Measurements from ENCODE around the gene HIVEP2. TPM values are rescaled to one million over a fixed set of nuclear protein-coding genes. Genes with fewer than 3 reads are reported as not detected.

Gene HIVEP2
- total and polyA plus RNA-seq, 2 donors (not counting 3 experiments of a cell fraction or from before 2014, with no cell fraction given), result 1.3 to 4.7 TPM

DNA sequence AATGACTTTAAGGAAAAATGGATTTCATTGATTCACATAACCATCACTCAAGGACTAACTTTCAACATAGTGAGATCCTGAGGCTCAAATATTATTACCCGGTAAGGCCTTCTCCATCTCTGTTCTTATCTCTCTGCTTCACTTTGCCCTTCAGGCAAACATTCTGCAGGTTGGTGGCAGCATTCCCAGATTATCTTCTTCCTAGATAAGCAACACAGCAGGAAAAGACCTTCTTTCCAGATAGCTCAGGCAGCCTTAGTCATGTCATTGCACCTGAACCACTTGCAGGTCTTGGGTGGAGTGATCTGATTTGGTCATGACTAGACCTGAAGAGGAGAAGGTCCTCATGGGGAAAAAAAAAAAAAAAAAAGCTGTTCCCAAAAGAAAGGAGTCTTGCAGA is 5.3 kb upstream of the HIVEP2 start:
- POLR2A ChIA-PET, result no interaction called here
- intact Hi-C loops (cut with micrococcal nuclease), result no loop called here
- Histone ChIP-seq H3K4me3 (replicated peaks in 1 of 3; ENCODE audit: insufficient read depth in 1 of 3, low read depth in 1 of 3, low read length in 3 of 3) (no peak overlapping the region), H3K79me2 (ENCODE audit: control insufficient read depth, insufficient read depth, low read length) (no peaks in the 10 kb centered on the region), H3K9me1 (replicated peaks; ENCODE audit: control insufficient read depth, extremely low read depth, insufficient read depth, low read length) (no peaks in the 10 kb centered on the region), H2AFZ (ENCODE audit: low read depth, low read length) (no peak overlapping the region), H3K27me3 (ENCODE audit: control insufficient read depth in 2 of 2, insufficient read depth in 2 of 2, low read length in 2 of 2) (no peaks in the 10 kb centered on the region), H3K9ac (replicated peaks; ENCODE audit: extremely low read depth, insufficient read depth, low read length) (no peak overlapping the region), H3K9me3 (replicated peaks; ENCODE audit: control insufficient read depth, insufficient read depth, low read length) (no peaks in the 10 kb centered on the region), H3K4me2 (ENCODE audit: insufficient read depth, low read length) (no peak overlapping the region), H3K27ac (ENCODE audit: insufficient read depth, low read depth, low read length) (no peak overlapping the region), H3K4me1 (ENCODE audit: control insufficient read depth, extremely low read depth, insufficient read depth, low read length) (peaks cover 10% of the 10 kb centered on the region), H4K20me1 (replicated peaks; ENCODE audit: control insufficient read depth, extremely low read depth, insufficient read depth, low read length) (no peaks in the 10 kb centered on the region), H3K36me3 (ENCODE audit: control insufficient read depth in 2 of 2, extremely low read depth in 1 of 2, insufficient read depth in 2 of 2, low read length in 2 of 2) (no peaks in the 10 kb centered on the region)
- CTCF ChIA-PET, result no interaction called here
- no TSS peak for BruUV-seq (replicated peaks)
- dilution Hi-C loops (cut with MboI; ENCODE audit: extremely low pct_ligation_motif_present, low sequenced_read_pairs), result no loop called here
- DNase-seq (ENCODE audit: low read depth, low spot score) (no peak), FAIRE-seq (no peak)
- TF ChIP-seq POLR2AphosphoS5 (IDR thresholded peaks at IDR 0.05; ENCODE audit: insufficient read depth, low read depth, low read length) (no peak), GATA2 (IDR thresholded peaks at IDR 0.05; ENCODE audit: insufficient read depth, insufficient read length, low read depth, low read length) (no peak), POLR2A (IDR thresholded peaks at IDR 0.05; ENCODE audit: low read depth, low read length) (no peak), JUN (IDR thresholded peaks at IDR 0.05; ENCODE audit: borderline replicate concordance, insufficient read depth, insufficient read length, low read depth) (no peak), FOS (IDR thresholded peaks at IDR 0.05; ENCODE audit: borderline replicate concordance, insufficient read depth, low read length) (no peak), MYC (IDR thresholded peaks at IDR 0.05; ENCODE audit: low read depth, low read length) (no peak), EZH2 (IDR thresholded peaks at IDR 0.05; ENCODE audit: borderline replicate concordance, low read depth, low read length, severe bottlenecking) (no peak)
- TF ChIP-seq, protein P1, sequence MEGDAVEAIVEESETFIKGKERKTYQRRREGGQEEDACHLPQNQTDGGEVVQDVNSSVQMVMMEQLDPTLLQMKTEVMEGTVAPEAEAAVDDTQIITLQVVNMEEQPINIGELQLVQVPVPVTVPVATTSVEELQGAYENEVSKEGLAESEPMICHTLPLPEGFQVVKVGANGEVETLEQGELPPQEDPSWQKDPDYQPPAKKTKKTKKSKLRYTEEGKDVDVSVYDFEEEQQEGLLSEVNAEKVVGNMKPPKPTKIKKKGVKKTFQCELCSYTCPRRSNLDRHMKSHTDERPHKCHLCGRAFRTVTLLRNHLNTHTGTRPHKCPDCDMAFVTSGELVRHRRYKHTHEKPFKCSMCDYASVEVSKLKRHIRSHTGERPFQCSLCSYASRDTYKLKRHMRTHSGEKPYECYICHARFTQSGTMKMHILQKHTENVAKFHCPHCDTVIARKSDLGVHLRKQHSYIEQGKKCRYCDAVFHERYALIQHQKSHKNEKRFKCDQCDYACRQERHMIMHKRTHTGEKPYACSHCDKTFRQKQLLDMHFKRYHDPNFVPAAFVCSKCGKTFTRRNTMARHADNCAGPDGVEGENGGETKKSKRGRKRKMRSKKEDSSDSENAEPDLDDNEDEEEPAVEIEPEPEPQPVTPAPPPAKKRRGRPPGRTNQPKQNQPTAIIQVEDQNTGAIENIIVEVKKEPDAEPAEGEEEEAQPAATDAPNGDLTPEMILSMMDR (IDR thresholded peaks at IDR 0.05; ENCODE audit: extremely low read depth in 1 of 2, insufficient read depth in 1 of 2, low read depth in 1 of 2, low read length in 2 of 2), result no peak
- TF ChIP-seq, protein P2, sequence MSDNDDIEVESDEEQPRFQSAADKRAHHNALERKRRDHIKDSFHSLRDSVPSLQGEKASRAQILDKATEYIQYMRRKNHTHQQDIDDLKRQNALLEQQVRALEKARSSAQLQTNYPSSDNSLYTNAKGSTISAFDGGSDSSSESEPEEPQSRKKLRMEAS (IDR thresholded peaks at IDR 0.05; ENCODE audit: insufficient read depth, insufficient read length), result no peak
